COLO829 (cell line): ENCODE data around the gene DPM1.

Experiments used
- DNase-seq: peaks from one replicate; pipeline ENCODE4 v3.0.0; 2012; ENCODE audit warnings: low spot score

Gene DPM1

DNA sequence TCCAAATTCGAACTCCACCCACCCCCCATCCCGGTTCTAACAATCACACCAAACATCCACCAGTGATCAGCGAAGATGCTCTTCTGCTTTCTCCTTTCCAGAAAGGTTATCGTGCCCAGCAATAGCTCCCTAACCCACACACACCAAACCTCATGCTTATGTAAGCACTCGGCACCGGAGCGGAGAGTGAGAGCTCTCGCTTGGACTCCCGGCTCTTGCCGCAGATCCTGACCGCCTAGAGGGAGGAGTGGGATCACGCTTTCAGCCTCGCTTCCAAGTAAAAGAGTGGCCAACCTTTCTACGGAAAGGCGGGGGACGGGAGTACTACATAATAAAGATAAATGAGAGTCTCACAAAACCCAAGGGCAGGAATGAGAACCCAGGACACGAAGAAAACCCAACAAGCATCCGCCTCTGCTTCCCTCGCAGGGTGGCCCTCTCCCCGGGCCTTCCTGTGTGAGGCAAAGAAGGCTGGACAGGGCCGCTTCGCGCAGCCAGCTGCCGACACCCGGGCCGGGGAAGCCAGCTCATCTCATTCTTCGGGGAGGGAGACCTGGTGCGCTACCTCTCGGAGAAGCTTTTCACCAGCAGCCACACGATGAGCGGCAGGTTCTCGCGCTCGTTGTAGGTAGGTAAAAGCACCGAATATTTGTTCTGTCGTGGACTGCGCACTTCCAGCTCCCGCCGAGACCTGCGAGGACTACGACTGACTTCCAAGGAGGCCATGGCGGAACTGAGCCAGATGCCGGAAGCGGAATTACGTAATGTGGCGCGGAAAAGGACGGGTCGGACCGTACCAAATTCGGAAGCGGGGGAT lies at the start of gene DPM1:
TSS of gene DPM1 (minus strand) at position 735 of the 817 bp plus-strand sequence. CDS start at position 726, 9 bp downstream.
- peak; percentile 88 for DNase-seq

- DNase-seq, result no peak
Observed at GRCh38 chr20:51005214-51005613, 46.9 kb upstream of the DPM1 start.

DNA sequence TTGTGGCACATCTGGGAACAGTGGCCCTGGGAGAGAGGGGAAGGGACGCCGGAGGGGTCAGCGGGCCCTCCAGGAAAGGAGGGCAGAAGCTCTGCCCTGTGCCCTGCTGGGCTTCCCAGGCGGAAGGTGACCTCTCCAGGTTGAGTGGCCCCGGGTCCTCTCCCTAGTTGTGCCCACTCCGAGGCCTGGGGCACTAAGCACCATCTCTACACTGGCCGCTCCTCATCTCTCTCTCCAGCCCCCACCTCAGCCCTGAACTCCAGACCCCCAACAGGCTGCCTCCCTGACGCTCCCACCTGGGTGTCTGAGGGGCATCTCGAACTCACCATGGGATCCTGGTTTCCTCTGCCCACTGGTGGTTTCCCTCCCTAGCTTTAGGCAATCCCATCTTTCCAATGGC lies 46.4 kb upstream of the DPM1 start:
- no peak for DNase-seq

DNA sequence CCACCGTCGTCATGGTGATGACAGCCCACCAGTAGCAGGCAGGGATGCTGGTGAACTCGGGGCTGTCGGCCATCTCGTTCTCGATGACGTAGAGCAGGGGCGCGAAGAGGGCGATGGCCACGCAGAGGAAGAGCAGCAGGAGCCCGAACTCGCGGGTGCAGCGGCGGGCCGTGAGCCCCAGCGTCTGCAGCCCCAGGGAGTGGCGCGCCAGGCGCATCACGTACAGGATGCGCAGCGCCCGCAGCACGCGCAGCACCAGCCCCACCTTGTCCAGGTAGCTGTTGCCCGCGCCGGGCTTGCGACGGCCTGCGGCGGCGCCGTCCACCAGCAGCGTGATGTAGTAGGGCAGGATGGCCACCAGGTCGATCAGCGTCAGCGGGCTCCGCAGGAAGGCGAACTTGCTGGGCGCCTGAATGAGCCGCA lies 46.0 kb upstream of the DPM1 start:
- DNase-seq, result no peak

DNA sequence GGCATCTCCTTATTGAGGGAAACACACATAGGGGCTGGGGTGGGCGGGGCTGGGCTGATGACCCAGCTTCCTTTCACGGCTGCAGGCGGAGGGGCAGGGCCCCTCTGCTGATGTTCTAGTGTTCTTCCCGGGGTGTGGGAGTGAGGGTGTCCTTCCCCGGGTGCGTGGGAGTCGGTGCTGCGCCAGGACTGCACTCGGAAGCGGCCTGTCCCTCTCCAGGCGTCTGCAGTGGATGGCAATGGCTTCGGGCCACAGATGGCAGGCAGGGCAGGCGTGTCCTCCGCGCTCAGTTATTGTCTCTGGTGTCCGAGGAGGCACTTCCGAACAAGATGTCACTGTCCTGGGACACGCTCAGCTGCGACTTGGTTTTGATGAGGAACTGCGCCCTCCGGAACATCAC lies 45.4 kb upstream of the DPM1 start:
- no peak for DNase-seq

GRCh38 chr20:51002633-51003032 lies 44.3 kb upstream of the DPM1 start:
- DNase-seq, result no peak

DNA sequence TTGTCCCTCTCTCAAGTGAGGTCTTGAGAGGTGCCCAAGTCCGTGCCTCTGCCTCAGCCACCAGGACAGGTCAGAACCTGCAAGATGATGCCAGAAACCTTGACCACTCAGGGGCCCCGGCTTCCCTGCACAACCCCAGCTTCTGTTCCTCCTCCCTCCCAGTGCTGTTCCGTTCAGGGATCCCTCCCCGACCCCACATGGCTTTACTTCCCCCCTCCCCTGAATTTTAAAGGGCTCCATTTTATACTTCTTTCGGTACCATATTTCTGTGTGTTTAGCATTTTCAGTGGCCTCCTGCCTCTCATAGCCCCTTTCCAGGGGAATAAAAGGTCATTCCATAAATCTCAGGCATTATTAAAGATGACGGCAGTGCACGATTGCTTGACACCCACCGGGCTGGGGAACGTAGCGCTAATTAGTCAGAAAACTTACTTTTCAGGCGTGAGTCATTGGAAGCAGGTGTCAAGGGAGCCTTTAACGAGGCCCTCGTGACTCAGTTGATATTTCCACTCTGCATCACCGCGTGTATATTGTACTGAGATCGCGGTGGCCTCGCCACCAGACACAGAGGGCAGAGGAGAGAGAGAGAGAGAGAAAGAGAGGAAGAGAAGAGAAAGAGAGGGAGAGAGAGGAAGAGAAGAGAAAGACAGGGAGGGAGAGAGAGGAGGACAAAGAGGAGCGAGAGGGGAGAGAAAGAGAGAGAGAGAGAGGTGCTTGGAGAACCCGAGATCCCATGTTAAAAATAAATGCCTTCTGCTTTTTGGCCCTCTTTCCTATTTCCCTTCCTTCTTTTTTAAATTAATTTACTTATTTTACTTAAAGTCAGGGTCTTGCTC lies 43.3 kb upstream of the DPM1 start:
- no peak for DNase-seq

DNA sequence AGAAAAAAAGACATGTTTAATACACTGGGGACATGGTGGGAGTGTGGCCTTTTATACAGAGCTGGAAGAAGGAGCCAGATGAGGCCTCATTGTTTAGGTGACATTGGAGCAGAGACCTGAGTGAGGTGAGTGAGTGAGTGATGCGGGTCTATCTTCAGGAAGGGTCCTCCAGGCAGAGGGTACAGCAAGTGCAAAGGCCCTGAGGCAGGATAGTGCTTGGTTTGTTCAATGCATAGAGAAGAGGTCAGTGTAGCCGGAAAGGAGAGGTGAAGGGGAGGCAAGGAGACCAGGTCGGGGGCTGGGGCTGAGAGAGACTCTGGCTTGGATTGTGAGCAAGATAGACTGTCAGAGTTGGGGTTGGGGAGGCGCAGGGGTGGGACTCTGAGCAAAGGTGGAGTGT lies 41.0 kb upstream of the DPM1 start:
- no peak for DNase-seq

DNA sequence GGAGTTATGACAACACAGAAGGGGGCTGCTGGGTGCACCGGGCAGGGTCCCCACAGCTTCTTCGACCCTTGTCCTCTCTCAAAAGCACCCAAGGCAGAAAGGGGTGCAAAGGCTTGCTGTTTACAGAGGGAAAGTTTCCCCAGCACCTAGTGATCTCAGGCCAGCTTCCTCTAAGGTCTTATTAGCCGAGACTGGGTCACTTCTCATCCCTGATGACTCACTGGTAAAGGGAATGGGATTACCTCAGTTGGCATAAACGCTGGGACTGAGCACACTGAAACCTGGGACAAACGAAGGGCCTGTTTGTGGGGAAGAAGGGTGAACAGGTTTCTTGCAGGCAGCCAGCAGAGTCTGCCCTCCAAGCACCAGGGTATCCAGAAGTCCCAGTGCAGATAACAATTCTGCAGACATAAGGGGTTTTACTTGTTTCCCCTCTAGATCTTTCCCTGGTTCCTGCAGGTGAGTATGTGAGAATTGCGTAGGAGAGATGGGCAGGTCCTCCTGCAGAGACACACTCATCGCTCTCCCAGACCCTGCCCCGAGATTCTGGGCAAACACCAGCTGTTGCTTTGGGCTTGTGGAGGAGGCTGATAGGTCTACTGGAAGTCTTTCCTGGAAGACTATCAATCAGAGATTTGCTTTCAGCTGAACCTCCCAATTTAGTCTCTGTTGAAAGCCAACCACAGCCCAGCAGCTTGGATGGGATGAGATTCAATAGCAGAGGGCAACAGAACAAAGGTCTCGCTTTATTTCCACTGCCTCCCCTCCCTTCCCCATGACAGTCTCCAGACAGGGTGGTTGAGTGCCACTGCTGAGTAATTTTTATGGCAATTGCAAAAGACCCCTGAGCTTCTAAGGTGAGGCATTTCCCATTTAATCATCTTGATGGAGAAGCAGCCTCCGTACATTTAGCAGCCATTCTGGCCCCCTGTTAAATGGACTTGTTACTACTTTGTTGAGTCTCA lies 38.9 kb upstream of the DPM1 start:
- DNase-seq, result no peak

- no peak for DNase-seq
Observed at GRCh38 chr20:50995506-50995905, 37.2 kb upstream of the DPM1 start.

GRCh38 chr20:50993876-50994275 lies 35.5 kb upstream of the DPM1 start:
- no peak for DNase-seq

- peak; percentile 98 for DNase-seq
Observed at GRCh38 chr20:50992733-50993457, 34.6 kb upstream of the DPM1 start.

DNA sequence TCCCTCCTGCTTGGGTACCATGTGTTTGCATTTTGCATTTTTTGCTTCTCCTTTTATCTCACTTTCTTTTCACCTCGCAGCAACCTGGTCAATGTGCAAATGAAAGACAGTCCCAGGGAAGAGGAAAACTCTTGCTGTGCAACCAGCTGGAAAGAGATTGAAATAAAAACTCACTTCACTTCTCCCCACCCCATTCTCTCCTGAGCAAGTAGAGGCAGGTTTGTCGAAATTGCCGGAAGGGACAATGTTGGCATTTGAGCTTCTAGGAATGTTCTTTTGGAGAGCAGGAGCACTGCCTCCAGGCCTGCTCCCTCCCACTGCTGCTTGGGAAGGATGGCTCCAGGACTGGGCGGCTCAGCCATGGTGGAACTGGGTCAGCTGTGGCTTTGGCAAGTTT lies 34.0 kb upstream of the DPM1 start:
- no peak for DNase-seq

DNA sequence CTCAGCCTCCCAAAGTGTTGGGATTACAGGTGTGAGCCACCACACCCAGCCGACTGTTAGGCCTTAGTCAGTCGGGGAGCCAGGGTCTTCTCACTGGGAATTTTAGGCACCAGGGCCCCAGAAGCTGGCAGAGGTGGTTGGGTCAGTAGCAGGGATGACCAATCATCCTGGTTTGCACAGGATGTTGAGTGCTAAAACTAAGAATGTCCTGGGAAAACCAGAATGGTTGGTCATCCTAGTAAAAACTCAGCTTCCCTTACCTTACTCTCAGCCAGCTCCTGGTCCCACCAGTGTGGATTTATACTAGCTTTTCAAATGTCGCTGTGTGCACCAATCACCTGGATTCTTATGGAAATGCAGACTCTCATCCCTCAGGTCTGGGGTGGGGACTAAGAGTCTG lies 32.7 kb upstream of the DPM1 start:
- DNase-seq, result no peak

GRCh38 chr20:50987493-50988210 lies 29.3 kb upstream of the DPM1 start:
- peak; percentile 79 for DNase-seq

DNA sequence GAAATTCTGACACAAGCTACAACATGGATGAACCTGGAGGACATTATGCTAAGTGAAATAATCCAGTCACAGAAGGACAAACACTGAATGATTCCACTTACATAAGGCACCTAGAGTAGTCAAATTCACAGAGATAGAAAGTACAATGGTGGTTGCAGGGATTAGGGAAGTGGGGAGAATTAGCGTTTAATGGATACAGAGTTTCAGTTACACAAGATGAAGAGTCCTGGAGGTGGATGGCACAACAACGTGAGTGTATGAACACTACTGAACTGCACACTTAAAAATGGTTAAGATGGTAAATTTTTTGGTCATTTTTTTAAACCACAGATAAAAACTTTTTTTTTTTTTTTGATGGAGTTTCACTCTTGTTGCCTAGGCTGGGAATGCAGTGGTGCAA lies 25.0 kb upstream of the DPM1 start:
- no peak for DNase-seq

DNA sequence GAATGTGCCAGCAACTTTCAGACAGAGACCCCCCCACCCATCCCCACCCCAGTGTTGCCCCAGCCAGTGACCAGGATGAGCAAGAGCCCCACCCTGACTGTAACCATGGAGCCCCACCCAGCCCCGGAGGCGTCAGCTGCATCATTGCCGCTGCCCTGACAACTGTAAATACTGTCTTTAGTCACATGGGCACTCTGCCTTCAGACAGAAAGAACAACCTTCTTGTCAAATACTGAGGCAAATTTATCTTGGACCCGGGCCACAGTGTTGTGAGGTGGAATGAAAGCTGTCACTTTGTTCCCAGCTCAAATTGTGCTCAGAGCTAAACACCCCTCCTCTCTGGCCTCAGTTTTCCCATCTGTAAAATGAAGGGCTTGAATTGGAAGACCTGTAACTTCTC lies 24.0 kb upstream of the DPM1 start:
- DNase-seq, result peak; percentile 88

DNA sequence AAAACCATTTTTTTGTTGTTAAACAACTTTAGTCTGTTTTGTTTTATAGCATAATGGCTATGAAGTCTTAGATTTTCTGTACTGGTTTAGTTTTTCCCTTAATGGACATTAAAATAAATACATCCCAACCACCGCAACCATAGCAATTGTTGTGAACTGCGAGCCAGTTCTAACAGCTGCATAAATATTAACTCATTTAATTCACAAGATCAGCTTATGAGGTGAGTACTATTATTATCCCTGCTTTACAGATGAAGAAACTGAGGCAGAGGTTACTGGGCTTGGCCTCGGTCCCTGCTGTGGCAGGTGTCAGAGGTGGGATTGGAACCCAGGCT lies 23.3 kb upstream of the DPM1 start:
- no peak for DNase-seq

DNA sequence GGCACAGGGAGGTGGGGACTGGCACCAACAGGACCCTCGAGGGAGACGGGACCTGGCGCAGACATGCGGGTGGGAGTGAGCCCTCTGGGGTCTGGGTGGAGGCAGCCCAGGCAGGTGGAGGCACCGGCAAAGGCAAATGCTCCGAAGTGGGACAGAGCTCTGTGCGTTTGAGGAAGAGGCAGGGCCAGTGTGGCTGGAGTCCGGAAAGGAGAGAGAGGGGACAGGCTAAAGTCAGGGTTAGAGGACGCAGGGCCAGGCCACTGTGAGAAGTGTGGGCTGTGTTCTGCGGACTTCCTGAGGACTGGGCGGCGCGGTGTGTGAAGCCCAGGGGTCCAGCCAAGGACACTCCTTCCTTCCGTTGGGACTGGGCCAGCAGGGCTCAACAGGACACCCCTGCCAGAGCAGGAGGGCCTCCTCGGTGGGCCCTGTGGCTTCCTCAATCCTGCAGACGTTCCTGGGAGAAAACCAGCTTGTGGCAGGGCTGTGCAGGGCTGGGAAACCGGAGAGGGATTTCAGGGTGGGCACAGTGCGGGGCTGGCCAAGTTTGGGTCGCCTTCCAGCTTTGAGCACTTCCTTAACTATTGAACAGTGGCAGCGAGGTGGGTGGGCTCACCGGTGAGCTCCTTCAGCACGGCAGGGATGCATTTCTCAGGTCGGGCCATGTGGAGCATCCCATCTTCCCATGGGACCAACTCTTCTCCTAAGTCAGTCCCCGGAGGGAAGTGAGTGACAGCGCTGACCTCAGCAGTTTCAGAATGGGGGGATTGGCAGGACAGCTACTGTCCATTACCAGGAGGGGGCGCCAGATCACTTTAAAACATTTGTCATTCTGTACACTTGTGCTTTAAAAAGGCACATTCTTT lies 22.8 kb upstream of the DPM1 start:
- peak; percentile 79 for DNase-seq
